HEK293 (cell line): ENCODE results near the gene TBC1D14.

Experiments
- CTCF ChIA-PET: fragments of 350-600 bp; formaldehyde crosslinking; extraction: SDS; loops from one replicate; lab custom pipeline; 2021; ENCODE audit warnings: antibody characterized with exemption; lab: Yijun Ruan, JAX
- POLR2A ChIA-PET: fragments of 300-600 bp; formaldehyde crosslinking; extraction: SDS; loops from one replicate; lab custom pipeline; 2020; ENCODE audit warnings: antibody characterized with exemption, inconsistent platforms; lab: Yijun Ruan, JAX
- H3K27ac ChIP-seq: fragments of 200-500 bp; sonication (Bioruptor generic); 2 replicates; pipeline ENCODE4 v1.5.1; 2014; ENCODE audit warnings: low read depth, low read length, control low read depth, inconsistent platforms; ENCODE audit errors: extremely low read depth
- H3K36me3 ChIP-seq, 2 experiments: fragments of 200-500 bp in 1 of 2; sonication (Bioruptor generic) in 1 of 2; 1 replicate in 1 of 2; 2 replicates in 1 of 2; pipeline ENCODE4 v1.5.1; 2014 to 2017; ENCODE audit warnings: inconsistent platforms in 2 of 2, low read length in 2 of 2; ENCODE audit not compliant: control insufficient read depth in 2 of 2, insufficient read depth in 1 of 2
- H3K4me1 ChIP-seq: fragments of 200-500 bp; sonication (Bioruptor generic); 2 replicates; pipeline ENCODE4 v1.5.1; 2014; ENCODE audit warnings: mild to moderate bottlenecking, low read length, inconsistent platforms; ENCODE audit not compliant: control insufficient read depth, insufficient read depth
- H3K4me3 ChIP-seq: 2 replicates; pipeline ENCODE4 v1.5.1; 2011; ENCODE audit warnings: low read depth, mild to moderate bottlenecking, control low read depth, low read length, moderate library complexity
- H3K9me3 ChIP-seq: fragments of 200-500 bp; sonication (Bioruptor generic); 2 replicates; pipeline ENCODE4 v1.5.1; 2014; ENCODE audit warnings: low read depth, low read length, inconsistent platforms; ENCODE audit not compliant: control insufficient read depth, insufficient read depth
- HOXC10 ChIP-seq: sonication (generic); formaldehyde crosslinking; IDR thresholded peaks from 2 replicates; pipeline ENCODE4 v1.8.1; 2023; ENCODE audit warnings: mild to moderate bottlenecking, missing genetic modification reagents
- PRDM6 ChIP-seq: fragments of 450-650 bp; formaldehyde crosslinking; IDR thresholded peaks from 2 replicates; pipeline ENCODE4 v1.5.1; 2017; ENCODE audit warnings: missing biosample characterization, missing genetic modification characterization
- ZBTB6 ChIP-seq: fragments of 450-650 bp; formaldehyde crosslinking; IDR thresholded peaks from 2 replicates; pipeline ENCODE4 v1.5.1; 2017; ENCODE audit warnings: missing biosample characterization, missing genetic modification characterization
- ZFP69B ChIP-seq: fragments of 450-650 bp; formaldehyde crosslinking; IDR thresholded peaks from 2 replicates; pipeline ENCODE4 v1.5.1; 2016; ENCODE audit warnings: missing biosample characterization, missing genetic modification characterization
- ZNF184 ChIP-seq: fragments of 450-650 bp; IDR thresholded peaks from 2 replicates; pipeline ENCODE4 v1.5.1; 2018; ENCODE audit warnings: missing biosample characterization, mild to moderate bottlenecking, missing genetic modification characterization
- ZNF324 ChIP-seq: fragments of 450-650 bp; formaldehyde crosslinking; IDR thresholded peaks from 2 replicates; pipeline ENCODE4 v1.5.1; 2016; ENCODE audit warnings: missing biosample characterization, missing genetic modification characterization
- ZNF555 ChIP-seq: fragments of 450-650 bp; formaldehyde crosslinking; conservative IDR thresholded peaks from 2 replicates; pipeline ENCODE4 v1.5.1; 2017; ENCODE audit warnings: missing biosample characterization, mild to moderate bottlenecking, missing genetic modification characterization, inconsistent platforms
- ZNF600 ChIP-seq: fragments of 450-650 bp; formaldehyde crosslinking; IDR thresholded peaks from 2 replicates; pipeline ENCODE4 v1.5.1; 2016; ENCODE audit warnings: missing biosample characterization, missing genetic modification characterization
- ZNF629 ChIP-seq: fragments of 450-650 bp; formaldehyde crosslinking; IDR thresholded peaks from 2 replicates; pipeline ENCODE4 v1.5.1; 2017; ENCODE audit warnings: missing biosample characterization, missing genetic modification characterization
- ZNF692 ChIP-seq: fragments of 450-650 bp; formaldehyde crosslinking; IDR thresholded peaks from 2 replicates; pipeline ENCODE4 v1.5.1; 2016; ENCODE audit warnings: missing biosample characterization, missing genetic modification characterization
- TF ChIP-seq, protein P1 (sequence below): fragments of 450-650 bp; formaldehyde crosslinking; IDR thresholded peaks from 2 replicates; pipeline ENCODE4 v1.5.1; 2016; ENCODE audit warnings: missing biosample characterization, missing genetic modification characterization
- TF ChIP-seq, protein P2 (sequence below): fragments of 450-650 bp; formaldehyde crosslinking; IDR thresholded peaks from 2 replicates; pipeline ENCODE4 v1.5.1; 2016; ENCODE audit warnings: missing biosample characterization, missing genetic modification characterization

TBC1D14 gene

DNA sequence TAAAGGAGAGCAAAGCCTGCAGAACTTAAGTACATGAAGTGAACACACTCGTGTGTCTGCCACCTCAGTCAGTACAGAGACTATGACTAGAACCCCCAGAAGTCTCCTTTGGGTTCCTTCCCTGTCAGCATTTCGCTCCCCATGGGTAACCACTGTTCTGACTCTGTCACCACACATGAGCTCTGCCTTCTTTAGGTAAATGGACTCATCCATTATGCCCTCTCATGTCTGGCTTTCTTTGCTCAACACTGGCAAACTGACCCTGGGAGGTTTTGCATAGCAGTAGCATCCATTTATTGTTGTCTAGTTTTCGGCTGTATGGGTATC, 38.5 kb downstream of the TBC1D14 start:
- no peaks in the 10 kb centered on the region for H3K36me3 ChIP-seq
- no peaks in the 10 kb centered on the region for H3K4me1 ChIP-seq
- TF ChIP-seq ZNF184 (tag by site-specific recombination), result no peak
- no peak for TF ChIP-seq ZBTB6 (tag by site-specific recombination)
- TF ChIP-seq ZNF324 (tag by site-specific recombination), result no peak
- TF ChIP-seq ZNF629 (tag by site-specific recombination), result no peak
- TF ChIP-seq PRDM6 (tag by site-specific recombination), result no peak
- TF ChIP-seq HOXC10 (CRISPR knock-in tag), result no peak
- no peak for TF ChIP-seq ZNF555 (tag by site-specific recombination)
- TF ChIP-seq, protein P1, sequence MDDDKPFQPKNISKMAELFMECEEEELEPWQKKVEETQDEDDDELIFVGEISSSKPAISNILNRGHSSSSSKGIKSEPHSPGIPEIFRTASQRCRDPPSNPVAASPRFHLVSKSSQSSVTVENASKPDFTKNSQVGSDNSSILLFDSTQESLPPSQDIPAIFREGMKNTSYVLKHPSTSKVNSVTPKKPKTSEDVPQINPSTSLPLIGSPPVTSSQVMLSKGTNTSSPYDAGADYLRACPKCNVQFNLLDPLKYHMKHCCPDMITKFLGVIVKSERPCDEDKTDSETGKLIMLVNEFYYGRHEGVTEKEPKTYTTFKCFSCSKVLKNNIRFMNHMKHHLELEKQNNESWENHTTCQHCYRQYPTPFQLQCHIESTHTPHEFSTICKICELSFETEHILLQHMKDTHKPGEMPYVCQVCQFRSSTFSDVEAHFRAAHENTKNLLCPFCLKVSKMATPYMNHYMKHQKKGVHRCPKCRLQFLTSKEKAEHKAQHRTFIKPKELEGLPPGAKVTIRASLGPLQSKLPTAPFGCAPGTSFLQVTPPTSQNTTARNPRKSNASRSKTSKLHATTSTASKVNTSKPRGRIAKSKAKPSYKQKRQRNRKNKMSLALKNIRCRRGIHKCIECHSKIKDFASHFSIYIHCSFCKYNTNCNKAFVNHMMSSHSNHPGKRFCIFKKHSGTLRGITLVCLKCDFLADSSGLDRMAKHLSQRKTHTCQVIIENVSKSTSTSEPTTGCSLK (tag by site-specific recombination), result no peak
- no peaks in the 10 kb centered on the region for H3K9me3 ChIP-seq
- CTCF ChIA-PET, result interaction anchor here (1.3 kb wide), 1 partner anchor 9 kb away, joined by 3 read pairs; no protein-coding TSS in a partner anchor
- POLR2A ChIA-PET, result no interaction called here
- H3K4me3 ChIP-seq, result no peak overlapping the region
- H3K27ac ChIP-seq, result no peak overlapping the region

DNA sequence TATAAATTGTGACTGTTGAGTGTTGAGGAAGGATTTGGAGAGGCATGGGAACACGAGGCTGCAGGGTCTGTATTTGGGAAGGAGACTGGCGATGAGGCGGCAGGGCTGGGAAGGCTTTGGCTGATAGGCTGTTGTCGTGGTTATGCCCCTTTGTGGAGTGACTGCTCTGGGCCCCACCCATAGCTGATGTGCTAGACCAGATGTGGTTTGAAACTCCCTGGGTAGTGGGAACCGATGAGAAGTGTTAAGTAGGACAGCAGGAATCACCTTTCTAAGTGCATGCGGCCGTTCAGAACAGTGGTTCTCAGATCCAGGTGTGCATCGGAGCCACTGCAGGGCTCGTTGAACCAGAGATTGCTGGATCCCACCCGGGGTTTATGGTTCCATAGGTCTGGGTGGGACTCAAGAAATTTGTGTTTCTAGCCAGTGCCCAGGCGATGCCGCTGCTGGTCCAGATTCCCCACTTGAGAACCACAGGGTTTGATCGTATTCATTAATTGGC, 42.3 kb downstream of the TBC1D14 start:
- H3K36me3 ChIP-seq, result no peaks in the 10 kb centered on the region
- CTCF ChIA-PET, result no interaction called here
- TF ChIP-seq ZFP69B (tag by site-specific recombination), result 0 out of 2 replicates have a peak, but pooled peaks have one; percentile 65
- TF ChIP-seq ZNF600 (tag by site-specific recombination), result peak; percentile 72; the same call in 1 of the 2 replicates
- TF ChIP-seq, protein P2, sequence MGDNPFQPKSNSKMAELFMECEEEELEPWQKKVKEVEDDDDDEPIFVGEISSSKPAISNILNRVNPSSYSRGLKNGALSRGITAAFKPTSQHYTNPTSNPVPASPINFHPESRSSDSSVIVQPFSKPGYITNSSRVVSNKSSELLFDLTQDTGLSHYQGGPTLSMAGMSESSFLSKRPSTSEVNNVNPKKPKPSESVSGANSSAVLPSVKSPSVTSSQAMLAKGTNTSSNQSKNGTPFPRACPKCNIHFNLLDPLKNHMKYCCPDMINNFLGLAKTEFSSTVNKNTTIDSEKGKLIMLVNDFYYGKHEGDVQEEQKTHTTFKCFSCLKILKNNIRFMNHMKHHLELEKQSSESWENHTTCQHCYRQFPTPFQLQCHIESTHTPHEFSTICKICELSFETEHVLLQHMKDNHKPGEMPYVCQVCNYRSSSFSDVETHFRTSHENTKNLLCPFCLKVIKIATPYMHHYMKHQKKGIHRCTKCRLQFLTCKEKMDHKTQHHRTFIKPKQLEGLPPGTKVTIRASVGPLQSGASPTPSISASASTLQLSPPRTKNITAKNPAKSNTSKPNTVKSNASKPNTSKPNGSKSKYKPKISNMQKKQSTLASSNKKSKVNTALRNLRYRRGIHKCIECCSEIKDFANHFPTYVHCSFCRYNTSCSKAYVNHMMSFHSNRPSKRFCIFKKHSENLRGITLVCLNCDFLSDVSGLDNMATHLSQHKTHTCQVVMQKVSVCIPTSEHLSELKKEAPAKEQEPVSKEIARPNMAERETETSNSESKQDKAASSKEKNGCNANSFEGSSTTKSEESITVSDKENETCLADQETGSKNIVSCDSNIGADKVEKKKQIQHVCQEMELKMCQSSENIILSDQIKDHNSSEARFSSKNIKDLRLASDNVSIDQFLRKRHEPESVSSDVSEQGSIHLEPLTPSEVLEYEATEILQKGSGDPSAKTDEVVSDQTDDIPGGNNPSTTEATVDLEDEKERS, result no peak
- peak; percentile 86 for TF ChIP-seq ZNF692
- POLR2A ChIA-PET, result no interaction called here
- H3K27ac ChIP-seq, result no peak overlapping the region
- H3K4me3 ChIP-seq, result no peak overlapping the region
- no peaks in the 10 kb centered on the region for H3K4me1 ChIP-seq
- H3K9me3 ChIP-seq, result no peaks in the 10 kb centered on the region
